ENCODE results near the gene RNF227.

DNA sequence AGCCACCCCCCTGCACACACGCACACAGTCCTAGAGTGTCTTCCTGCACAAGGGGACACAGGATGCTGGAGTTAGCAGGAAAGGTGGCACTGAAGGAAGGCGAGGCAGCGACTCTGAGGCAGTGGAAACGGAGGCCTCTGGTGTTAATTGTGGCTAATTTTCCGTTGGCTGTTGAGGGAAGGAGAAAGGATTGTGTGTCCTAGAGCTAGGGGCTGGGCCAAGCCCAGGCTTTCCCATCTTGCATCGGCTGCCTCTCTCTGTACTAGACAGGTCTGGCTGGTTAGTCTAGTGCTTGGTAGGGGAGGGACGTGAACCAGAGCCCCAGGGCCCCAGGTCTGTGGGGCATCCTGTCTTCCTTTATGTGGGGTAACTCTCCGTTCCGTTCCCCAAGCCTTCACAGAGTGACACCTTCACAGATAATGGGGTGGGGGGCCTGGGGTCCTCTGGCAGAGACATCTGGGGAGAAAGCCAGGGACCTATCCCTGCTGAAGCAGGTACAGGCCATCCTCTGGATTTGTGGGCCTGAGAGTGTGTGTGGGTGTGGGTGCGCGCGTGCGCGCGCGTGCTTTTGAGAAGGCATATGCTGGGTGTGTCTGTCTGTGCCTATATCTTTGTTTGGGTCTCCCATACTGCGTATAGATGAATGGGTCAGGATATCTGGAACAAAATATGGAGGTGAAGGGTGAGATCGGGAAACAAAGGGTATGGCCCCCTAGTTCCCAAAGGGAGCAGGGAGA, 27.7 kb downstream of the RNF227 start, which contains the start of gene CHD3:
- TF ChIP-seq, protein P1, sequence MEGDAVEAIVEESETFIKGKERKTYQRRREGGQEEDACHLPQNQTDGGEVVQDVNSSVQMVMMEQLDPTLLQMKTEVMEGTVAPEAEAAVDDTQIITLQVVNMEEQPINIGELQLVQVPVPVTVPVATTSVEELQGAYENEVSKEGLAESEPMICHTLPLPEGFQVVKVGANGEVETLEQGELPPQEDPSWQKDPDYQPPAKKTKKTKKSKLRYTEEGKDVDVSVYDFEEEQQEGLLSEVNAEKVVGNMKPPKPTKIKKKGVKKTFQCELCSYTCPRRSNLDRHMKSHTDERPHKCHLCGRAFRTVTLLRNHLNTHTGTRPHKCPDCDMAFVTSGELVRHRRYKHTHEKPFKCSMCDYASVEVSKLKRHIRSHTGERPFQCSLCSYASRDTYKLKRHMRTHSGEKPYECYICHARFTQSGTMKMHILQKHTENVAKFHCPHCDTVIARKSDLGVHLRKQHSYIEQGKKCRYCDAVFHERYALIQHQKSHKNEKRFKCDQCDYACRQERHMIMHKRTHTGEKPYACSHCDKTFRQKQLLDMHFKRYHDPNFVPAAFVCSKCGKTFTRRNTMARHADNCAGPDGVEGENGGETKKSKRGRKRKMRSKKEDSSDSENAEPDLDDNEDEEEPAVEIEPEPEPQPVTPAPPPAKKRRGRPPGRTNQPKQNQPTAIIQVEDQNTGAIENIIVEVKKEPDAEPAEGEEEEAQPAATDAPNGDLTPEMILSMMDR (IDR thresholded peaks at IDR 0.05) = no peak
- TF ChIP-seq POLR2A (IDR thresholded peaks at IDR 0.05) (no peak), POLR2AphosphoS5 (IDR thresholded peaks at IDR 0.05) (no peak)

All from transverse colon (tissue), 4 donors.